Activated T-cell treated with anti-CD3 and anti-CD28 coated beads, Interleukin-2, amount 50 U/mL, for 24 hours (primary cell): Measurements from ENCODE around the gene TLCD2.
"Not testable (repeated sequence)": the region's sequence is repeated elsewhere in the genome, so short reads cannot be mapped to it uniquely, and the experiment has no call there.

Source experiments
- DNase-seq: peaks from one replicate; pipeline ENCODE4 v3.0.0-alpha.2; 2020
- H3K27ac Mint-ChIP-seq: 2 replicates; pipeline ENCODE4 v1.8.0; 2020; ENCODE audit warnings: mild to moderate bottlenecking, mixed read lengths
- H3K27me3 Mint-ChIP-seq: 2 replicates; pipeline ENCODE4 v1.8.0; 2020; ENCODE audit warnings: mixed read lengths
- H3K36me3 Mint-ChIP-seq: 2 replicates; pipeline ENCODE4 v1.8.0; 2020; ENCODE audit warnings: low read depth, mixed read lengths
- H3K4me1 Mint-ChIP-seq: 2 replicates; pipeline ENCODE4 v1.8.0; 2020; ENCODE audit warnings: low read depth, mixed read lengths
- H3K4me3 Mint-ChIP-seq: 2 replicates; pipeline ENCODE4 v1.8.0; 2020; ENCODE audit warnings: mild to moderate bottlenecking, moderate library complexity, mixed read lengths
- H3K9me3 Mint-ChIP-seq: 2 replicates; pipeline ENCODE4 v1.8.0; 2020; ENCODE audit warnings: mixed read lengths

The TLCD2 gene

GRCh38 chr17:1714980-1715802 lies 5.0 kb upstream of the TLCD2 start:
- peaks cover 11% of the 10 kb centered on the region for H3K36me3 Mint-ChIP-seq
- no peaks in the 10 kb centered on the region for H3K9me3 Mint-ChIP-seq
- peak; percentile 65 for DNase-seq
- H3K27ac Mint-ChIP-seq = peak overlapping the region; percentile 37
- peak overlapping the region; percentile 92 for H3K4me3 Mint-ChIP-seq
- H3K27me3 Mint-ChIP-seq = peaks cover 11% of the 10 kb centered on the region
- peaks cover 33% of the 10 kb centered on the region for H3K4me1 Mint-ChIP-seq

- Mint-ChIP-seq H3K4me1 (peaks cover 33% of the 10 kb centered on the region), H3K36me3 (peaks cover 11% of the 10 kb centered on the region), H3K9me3 (no peaks in the 10 kb centered on the region), H3K4me3 (peak overlapping the region; percentile 92), H3K27ac (no peak overlapping the region), H3K27me3 (peaks cover 11% of the 10 kb centered on the region)
- peak; percentile 35 for DNase-seq
These were observed 4.3 kb upstream of the TLCD2 start for GRCh38 chr17:1714427-1714979.

GRCh38 chr17:1713878-1714426 lies 3.8 kb upstream of the TLCD2 start:
- DNase-seq = no peak
- peaks cover 35% of the 10 kb centered on the region for H3K4me1 Mint-ChIP-seq
- H3K4me3 Mint-ChIP-seq = peak overlapping the region; percentile 58
- H3K27me3 Mint-ChIP-seq = peaks cover 12% of the 10 kb centered on the region
- H3K36me3 Mint-ChIP-seq = peaks cover 11% of the 10 kb centered on the region
- H3K9me3 Mint-ChIP-seq = no peaks in the 10 kb centered on the region
- H3K27ac Mint-ChIP-seq = peak overlapping the region; percentile 8

GRCh38 chr17:1713160-1713877 lies 3.1 kb upstream of the TLCD2 start:
- no peak overlapping the region for H3K27ac Mint-ChIP-seq
- H3K9me3 Mint-ChIP-seq = no peaks in the 10 kb centered on the region
- no peak for DNase-seq
- peaks cover 11% of the 10 kb centered on the region for H3K36me3 Mint-ChIP-seq
- no peak overlapping the region for H3K4me3 Mint-ChIP-seq
- peaks cover 35% of the 10 kb centered on the region for H3K4me1 Mint-ChIP-seq
- H3K27me3 Mint-ChIP-seq = peaks cover 16% of the 10 kb centered on the region

GRCh38 chr17:1712271-1712670 lies 2.1 kb upstream of the TLCD2 start:
- no peak overlapping the region for H3K4me3 Mint-ChIP-seq
- peaks cover 25% of the 10 kb centered on the region for H3K27me3 Mint-ChIP-seq
- no peak for DNase-seq
- peaks cover 11% of the 10 kb centered on the region for H3K36me3 Mint-ChIP-seq
- peaks cover 26% of the 10 kb centered on the region for H3K4me1 Mint-ChIP-seq
- H3K9me3 Mint-ChIP-seq = no peaks in the 10 kb centered on the region
- no peak overlapping the region for H3K27ac Mint-ChIP-seq

GRCh38 chr17:1711804-1712203 lies 1.6 kb upstream of the TLCD2 start:
- DNase-seq = no peak
- H3K36me3 Mint-ChIP-seq = peaks cover 9% of the 10 kb centered on the region
- no peak overlapping the region for H3K27ac Mint-ChIP-seq
- H3K27me3 Mint-ChIP-seq = peaks cover 27% of the 10 kb centered on the region
- peaks cover 25% of the 10 kb centered on the region for H3K4me1 Mint-ChIP-seq
- no peak overlapping the region for H3K4me3 Mint-ChIP-seq
- H3K9me3 Mint-ChIP-seq = no peaks in the 10 kb centered on the region

- Mint-ChIP-seq H3K4me3 (peak overlapping the region; percentile 63), H3K36me3 (peaks cover 6% of the 10 kb centered on the region), H3K27ac (peak overlapping the region; percentile 22), H3K9me3 (no peaks in the 10 kb centered on the region), H3K4me1 (peaks cover 25% of the 10 kb centered on the region), H3K27me3 (peaks cover 27% of the 10 kb centered on the region)
- DNase-seq = no peak
These were observed 803 bp upstream of the TLCD2 start for GRCh38 chr17:1710807-1711553.

GRCh38 chr17:1709403-1709951 lies 700 bp downstream of the TLCD2 start:
- Mint-ChIP-seq H3K27ac (no peak overlapping the region), H3K4me3 (peak overlapping the region; percentile 51), H3K4me1 (peaks cover 21% of the 10 kb centered on the region), H3K9me3 (no peaks in the 10 kb centered on the region), H3K27me3 (peaks cover 30% of the 10 kb centered on the region), H3K36me3 (peaks cover 5% of the 10 kb centered on the region)
- peak; percentile 38 for DNase-seq

- H3K4me3 Mint-ChIP-seq = peak overlapping the region; percentile 51
- H3K27ac Mint-ChIP-seq = peak overlapping the region; percentile 29
- not testable (repeated sequence) for H3K36me3 Mint-ChIP-seq, DNase-seq, H3K9me3 Mint-ChIP-seq
- H3K4me1 Mint-ChIP-seq = peaks cover 18% of the 10 kb centered on the region
- peaks cover 27% of the 10 kb centered on the region for H3K27me3 Mint-ChIP-seq
These were observed 1.3 kb downstream of the TLCD2 start for GRCh38 chr17:1708791-1709346.

- Mint-ChIP-seq H3K36me3 (peaks cover 2% of the 10 kb centered on the region), H3K4me3 (no peak overlapping the region), H3K4me1 (peaks cover 16% of the 10 kb centered on the region), H3K27me3 (peaks cover 27% of the 10 kb centered on the region), H3K9me3 (no peaks in the 10 kb centered on the region), H3K27ac (no peak overlapping the region)
- no peak for DNase-seq
These were observed 3.1 kb downstream of the TLCD2 start for GRCh38 chr17:1707107-1707506.

GRCh38 chr17:1705004-1705403 lies 5.2 kb downstream of the TLCD2 start:
- DNase-seq = no peak
- peaks cover 7% of the 10 kb centered on the region for H3K4me1 Mint-ChIP-seq
- H3K27me3 Mint-ChIP-seq = peaks cover 21% of the 10 kb centered on the region
- no peak overlapping the region for H3K27ac Mint-ChIP-seq
- H3K9me3 Mint-ChIP-seq = no peaks in the 10 kb centered on the region
- no peak overlapping the region for H3K4me3 Mint-ChIP-seq
- no peaks in the 10 kb centered on the region for H3K36me3 Mint-ChIP-seq

- Mint-ChIP-seq H3K27me3 (peaks cover 15% of the 10 kb centered on the region), H3K36me3 (no peaks in the 10 kb centered on the region), H3K27ac (no peak overlapping the region), H3K4me3 (no peak overlapping the region), H3K4me1 (peaks cover 4% of the 10 kb centered on the region), H3K9me3 (no peaks in the 10 kb centered on the region)
- no peak for DNase-seq
These were observed 7.1 kb downstream of the TLCD2 start for GRCh38 chr17:1703063-1703462.

- not testable (repeated sequence) for H3K27ac Mint-ChIP-seq, H3K9me3 Mint-ChIP-seq, H3K4me3 Mint-ChIP-seq, DNase-seq, H3K4me1 Mint-ChIP-seq, H3K27me3 Mint-ChIP-seq, H3K36me3 Mint-ChIP-seq
These were observed 10.3 kb downstream of the TLCD2 start for GRCh38 chr17:1699891-1700290.

GRCh38 chr17:1697681-1698080 lies 12.5 kb downstream of the TLCD2 start:
- no peaks in the 10 kb centered on the region for H3K27me3 Mint-ChIP-seq
- H3K4me1 Mint-ChIP-seq = no peaks in the 10 kb centered on the region
- no peak for DNase-seq
- no peaks in the 10 kb centered on the region for H3K36me3 Mint-ChIP-seq
- no peak overlapping the region for H3K4me3 Mint-ChIP-seq
- H3K9me3 Mint-ChIP-seq = no peaks in the 10 kb centered on the region
- no peak overlapping the region for H3K27ac Mint-ChIP-seq
